ENCODE results near the gene IRF8. TPM values are rescaled to one million over a fixed set of nuclear protein-coding genes. Genes with fewer than 3 reads are reported as not detected.

IRF8 gene
- total RNA-seq, 1 experiment from 2014 or later = not detected

- TF ChIP-seq CTCF (IDR thresholded peaks at IDR 0.05; ENCODE audit: unreplicated experiment) = no peak
- BruUV-seq (replicated peaks) = no TSS peak
- intact Hi-C loops (cut with micrococcal nuclease) = no loop called here
- Mint-ChIP-seq H3K4me3 (ENCODE audit: unreplicated experiment) (no peak overlapping the region), H3K27me3 (ENCODE audit: insufficient read depth, unreplicated experiment) (peaks cover 98% of the 10 kb centered on the region), H3K36me3 (ENCODE audit: insufficient read depth, unreplicated experiment) (no peaks in the 10 kb centered on the region), H3K4me1 (ENCODE audit: insufficient read depth, unreplicated experiment) (no peaks in the 10 kb centered on the region), H3K27ac (ENCODE audit: low read depth, unreplicated experiment) (no peak overlapping the region), H3K9me3 (ENCODE audit: unreplicated experiment) (no peaks in the 10 kb centered on the region)
- DNase-seq (ENCODE audit: unreplicated experiment) = no peak
- ChIA-PET POLR2A (no interaction called here), CTCF (interaction anchor here (0.7 kb wide), 1 partner anchor 602 kb away, joined by 3 read pairs; no protein-coding TSS in a partner anchor)
Measured at GRCh38 chr16:85900027-85900792, 1.2 kb downstream of the IRF8 start.

GRCh38 chr16:85901110-85901509 lies 2.1 kb downstream of the IRF8 start:
- Mint-ChIP-seq H3K27me3 (ENCODE audit: insufficient read depth, unreplicated experiment) (peaks cover 89% of the 10 kb centered on the region), H3K4me1 (ENCODE audit: insufficient read depth, unreplicated experiment) (no peaks in the 10 kb centered on the region), H3K4me3 (ENCODE audit: unreplicated experiment) (no peak overlapping the region), H3K9me3 (ENCODE audit: unreplicated experiment) (no peaks in the 10 kb centered on the region), H3K36me3 (ENCODE audit: insufficient read depth, unreplicated experiment) (no peaks in the 10 kb centered on the region), H3K27ac (ENCODE audit: low read depth, unreplicated experiment) (no peak overlapping the region)
- DNase-seq (ENCODE audit: unreplicated experiment) = no peak
- intact Hi-C loops (cut with micrococcal nuclease) = no loop called here
- no TSS peak for BruUV-seq (replicated peaks)
- TF ChIP-seq CTCF (IDR thresholded peaks at IDR 0.05; ENCODE audit: unreplicated experiment) = no peak
- POLR2A ChIA-PET = no interaction called here
- CTCF ChIA-PET = no interaction called here

GRCh38 chr16:85901773-85902365 lies 2.9 kb downstream of the IRF8 start:
- H3K4me3 Mint-ChIP-seq (ENCODE audit: unreplicated experiment) = no peak overlapping the region
- H3K27ac Mint-ChIP-seq (ENCODE audit: low read depth, unreplicated experiment) = no peak overlapping the region
- H3K4me1 Mint-ChIP-seq (ENCODE audit: insufficient read depth, unreplicated experiment) = no peaks in the 10 kb centered on the region
- TF ChIP-seq CTCF (IDR thresholded peaks at IDR 0.05; ENCODE audit: unreplicated experiment) = no peak
- no peaks in the 10 kb centered on the region for H3K9me3 Mint-ChIP-seq (ENCODE audit: unreplicated experiment)
- intact Hi-C loops (cut with micrococcal nuclease) = no loop called here
- CTCF ChIA-PET = no interaction called here
- H3K36me3 Mint-ChIP-seq (ENCODE audit: insufficient read depth, unreplicated experiment) = no peaks in the 10 kb centered on the region
- POLR2A ChIA-PET = no interaction called here
- H3K27me3 Mint-ChIP-seq (ENCODE audit: insufficient read depth, unreplicated experiment) = peaks cover 81% of the 10 kb centered on the region
- DNase-seq (ENCODE audit: unreplicated experiment) = no peak
- BruUV-seq (replicated peaks) = no TSS peak

- POLR2A ChIA-PET = no interaction called here
Measured at GRCh38 chr16:85902366-85903155, 3.6 kb downstream of the IRF8 start.

More at GRCh38 chr16:85902366-85903155, 3.6 kb downstream of the IRF8 start:
- CTCF ChIA-PET = no interaction called here
- peaks cover 74% of the 10 kb centered on the region for H3K27me3 Mint-ChIP-seq (ENCODE audit: insufficient read depth, unreplicated experiment)
- no peak for TF ChIP-seq CTCF (IDR thresholded peaks at IDR 0.05; ENCODE audit: unreplicated experiment)
- DNase-seq (ENCODE audit: unreplicated experiment) = no peak
- H3K9me3 Mint-ChIP-seq (ENCODE audit: unreplicated experiment) = no peaks in the 10 kb centered on the region
- BruUV-seq (replicated peaks) = no TSS peak
- H3K36me3 Mint-ChIP-seq (ENCODE audit: insufficient read depth, unreplicated experiment) = no peaks in the 10 kb centered on the region
- H3K4me1 Mint-ChIP-seq (ENCODE audit: insufficient read depth, unreplicated experiment) = no peaks in the 10 kb centered on the region
- intact Hi-C loops (cut with micrococcal nuclease) = no loop called here
- H3K27ac Mint-ChIP-seq (ENCODE audit: low read depth, unreplicated experiment) = no peak overlapping the region
- no peak overlapping the region for H3K4me3 Mint-ChIP-seq (ENCODE audit: unreplicated experiment)
